H9 (cell line): Measurements from ENCODE around the gene ACTR8. TPM values are rescaled to one million over a fixed set of nuclear protein-coding genes. Genes with fewer than 3 reads are reported as not detected.

Experiments
- DNase-seq: peaks from one replicate; pipeline ENCODE4 v3.0.0-alpha.2; 2017
- H2AFZ ChIP-seq: one replicate; pipeline ENCODE4 v1.6.1; 2013; ENCODE audit warnings: mild to moderate bottlenecking, low read length, control low read depth, moderate library complexity
- H2AK5ac ChIP-seq: 2 replicates; pipeline ENCODE4 v1.6.1; 2013; ENCODE audit warnings: low read length, control low read depth, mixed read lengths; ENCODE audit not compliant: insufficient read length
- H2BK120ac ChIP-seq: one replicate; pipeline ENCODE4 v1.6.1; 2013; ENCODE audit warnings: low read depth, mild to moderate bottlenecking, low read length, control low read depth, inconsistent platforms; ENCODE audit not compliant: poor library complexity, severe bottlenecking
- H2BK12ac ChIP-seq: 2 replicates; pipeline ENCODE4 v1.6.1; 2013; ENCODE audit warnings: low read length, control low read depth, mixed read lengths, low read depth; ENCODE audit not compliant: insufficient read length
- H2BK15ac ChIP-seq: 2 replicates; pipeline ENCODE4 v1.6.1; 2013; ENCODE audit warnings: low read depth, low read length, control low read depth
- H2BK20ac ChIP-seq: one replicate; pipeline ENCODE4 v1.6.1; 2013; ENCODE audit warnings: low read depth, mild to moderate bottlenecking, low read length, control low read depth, inconsistent platforms; ENCODE audit not compliant: poor library complexity, severe bottlenecking
- H2BK5ac ChIP-seq: 2 replicates; pipeline ENCODE4 v1.6.1; 2013; ENCODE audit warnings: low read length, control low read depth, mixed read lengths; ENCODE audit not compliant: insufficient read length
- H3K14ac ChIP-seq: 2 replicates; pipeline ENCODE4 v1.6.1; 2013; ENCODE audit warnings: low read length, control low read depth; ENCODE audit not compliant: insufficient read depth
- H3K18ac ChIP-seq: 2 replicates; pipeline ENCODE4 v1.6.1; 2013; ENCODE audit warnings: low read depth, mild to moderate bottlenecking, mixed read lengths, low read length, control low read depth; ENCODE audit not compliant: insufficient read length
- H3K23ac ChIP-seq: 2 replicates; pipeline ENCODE4 v1.6.1; 2013; ENCODE audit warnings: low read length, control low read depth, mixed read lengths, low read depth; ENCODE audit not compliant: insufficient read length
- H3K23me2 ChIP-seq: 2 replicates; pipeline ENCODE4 v1.6.1; 2013; ENCODE audit warnings: low read depth, mild to moderate bottlenecking, mixed read lengths, low read length, control low read depth; ENCODE audit not compliant: insufficient read length, poor library complexity, severe bottlenecking
- H3K27ac ChIP-seq: 2 replicates; pipeline ENCODE4 v1.5.1; 2013; ENCODE audit warnings: low read length, control low read depth, mixed read lengths, low read depth; ENCODE audit not compliant: insufficient read length
- H3K27me3 ChIP-seq: 2 replicates; pipeline ENCODE4 v1.6.1; 2013; ENCODE audit warnings: low read length, control low read depth, inconsistent platforms; ENCODE audit not compliant: insufficient read depth
- H3K4ac ChIP-seq: 2 replicates; pipeline ENCODE4 v1.6.1; 2013; ENCODE audit warnings: low read depth, mild to moderate bottlenecking, control low read depth, inconsistent platforms, low read length, moderate library complexity
- H3K4me1 ChIP-seq: 2 replicates; pipeline ENCODE4 v1.6.1; 2013; ENCODE audit warnings: low read length, control low read depth, inconsistent platforms; ENCODE audit not compliant: insufficient read depth
- H3K4me2 ChIP-seq: 2 replicates; pipeline ENCODE4 v1.6.1; 2013; ENCODE audit warnings: low read length, control low read depth, mixed read lengths; ENCODE audit not compliant: insufficient read length, insufficient read depth
- H3K56ac ChIP-seq: 2 replicates; pipeline ENCODE4 v1.6.1; 2013; ENCODE audit warnings: low read depth, mild to moderate bottlenecking, mixed read lengths, low read length, control low read depth; ENCODE audit not compliant: insufficient read length
- H3K79me1 ChIP-seq: 2 replicates; pipeline ENCODE4 v1.6.1; 2013; ENCODE audit warnings: low read depth, mild to moderate bottlenecking, moderate library complexity, low read length, control low read depth, inconsistent platforms; ENCODE audit not compliant: insufficient read depth, poor library complexity, severe bottlenecking
- H3K79me2 ChIP-seq: 2 replicates; pipeline ENCODE4 v1.6.1; 2013; ENCODE audit warnings: low read length, control low read depth, inconsistent platforms; ENCODE audit not compliant: insufficient read depth
- H3K9ac ChIP-seq: 2 replicates; pipeline ENCODE4 v1.6.1; 2013; ENCODE audit warnings: low read length, control low read depth, mixed read lengths; ENCODE audit not compliant: insufficient read length; ENCODE audit errors: extremely low read depth
- H3K9me3 ChIP-seq: one replicate; pipeline ENCODE4 v1.6.1; 2013; ENCODE audit warnings: low read depth, low read length, inconsistent platforms; ENCODE audit not compliant: control insufficient read depth
- H3T11ph ChIP-seq: one replicate; pipeline ENCODE4 v1.6.1; 2013; ENCODE audit warnings: mild to moderate bottlenecking, low read length, control low read depth, inconsistent platforms
- H4K20me1 ChIP-seq: one replicate; pipeline ENCODE4 v1.6.1; 2013; ENCODE audit not compliant: control insufficient read depth, insufficient read length, insufficient read depth
- H4K5ac ChIP-seq: 2 replicates; pipeline ENCODE4 v1.6.1; 2013; ENCODE audit warnings: low read depth, mild to moderate bottlenecking, mixed read lengths, low read length, control low read depth; ENCODE audit not compliant: insufficient read length
- H4K8ac ChIP-seq: replicated peaks from 2 replicates; pipeline ENCODE4 v1.6.1; 2013; ENCODE audit warnings: low read length, control low read depth, mixed read lengths, low read depth; ENCODE audit not compliant: insufficient read length
- H4K91ac ChIP-seq: 2 replicates; pipeline ENCODE4 v1.6.1; 2013; ENCODE audit warnings: low read depth, mild to moderate bottlenecking, moderate library complexity, mixed read lengths, low read length, control low read depth; ENCODE audit not compliant: insufficient read length
- H3K27ac Mint-ChIP-seq, 3 experiments: 2 replicates in 2 of 3; 3 replicates in 1 of 3; pipeline ENCODE4 v1.8.0; 2020 to 2021; ENCODE audit warnings: mixed read lengths in 3 of 3, mild to moderate bottlenecking in 1 of 3, moderate library complexity in 1 of 3
- H3K27me3 Mint-ChIP-seq: 2 replicates; pipeline ENCODE4 v1.8.0; 2021; ENCODE audit warnings: low read depth, mild to moderate bottlenecking, moderate library complexity, mixed read lengths
- H3K36me3 Mint-ChIP-seq, 3 experiments: 2 replicates in 2 of 3; 3 replicates in 1 of 3; pipeline ENCODE4 v1.8.0; 2020 to 2021; ENCODE audit warnings: low read depth in 3 of 3, mixed read lengths in 3 of 3; ENCODE audit not compliant: insufficient read depth in 1 of 3
- H3K4me1 Mint-ChIP-seq, 2 experiments: 2 replicates each; pipeline ENCODE4 v1.8.0; 2020; ENCODE audit warnings: mixed read lengths in 2 of 2
- H3K4me3 Mint-ChIP-seq, 2 experiments: 2 replicates in 1 of 2; 3 replicates in 1 of 2; pipeline ENCODE4 v1.8.0; 2020 to 2021; ENCODE audit warnings: mild to moderate bottlenecking in 2 of 2, mixed read lengths in 2 of 2, moderate library complexity in 1 of 2
- H3K9me3 Mint-ChIP-seq, 2 experiments: 2 replicates in 1 of 2; 3 replicates in 1 of 2; pipeline ENCODE4 v1.8.0; 2020; ENCODE audit warnings: mild to moderate bottlenecking in 2 of 2, mixed read lengths in 2 of 2, moderate library complexity in 1 of 2
- WGBS: extraction: QIAGEN DNeasy Blood & Tissue Kit; methylation state at CpG from one replicate; pipeline ENCODE4 v1.1.7; 2013; ENCODE audit warnings: missing lambda C conversion rate, low lambda C conversion rate, mixed read lengths; ENCODE audit not compliant: insufficient read length; ENCODE audit errors: extremely low coverage; 5-methylcytosine and 5-hydroxymethylcytosine counted together
- total RNA-seq: library from RNA; stranded (reverse); gene quantifications from 2 replicates; pipeline ENCODE4 v1.2.1, GENCODE V29; 2021
- TF ChIP-seq, protein P1 (sequence below): fragments of 200-600 bp; sonication (generic); conservative IDR thresholded peaks from 3 replicates; pipeline ENCODE4 v1.8.0; 2021; ENCODE audit warnings: antibody characterized with exemption, mild to moderate bottlenecking

Gene ACTR8
- total RNA-seq, 1 experiment from 2014 or later = 39.2 TPM

DNA sequence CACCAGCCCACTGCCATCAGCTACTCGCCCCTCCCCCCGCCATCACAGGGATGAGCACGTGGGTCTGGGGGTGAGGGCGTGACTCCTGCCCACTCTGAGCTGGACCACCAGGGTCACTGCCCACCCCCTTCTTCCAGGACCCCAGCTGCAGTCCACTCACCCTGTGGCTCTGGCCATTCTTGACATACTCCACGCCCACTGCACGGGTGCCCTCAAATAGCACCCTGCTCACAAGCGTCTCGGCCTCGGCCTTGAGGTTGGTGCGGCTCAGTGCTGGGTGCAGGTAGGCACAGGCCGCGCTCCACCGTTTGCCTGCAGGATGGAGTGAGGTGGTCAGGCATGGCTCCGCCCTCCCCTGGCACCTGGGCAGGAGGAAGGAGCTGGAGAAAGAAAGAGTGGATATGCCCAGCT lies 59.6 kb downstream of the ACTR8 start:
- no peak overlapping the region for H4K91ac ChIP-seq
- no peaks in the 10 kb centered on the region for H3K23me2 ChIP-seq
- TF ChIP-seq, protein P1, sequence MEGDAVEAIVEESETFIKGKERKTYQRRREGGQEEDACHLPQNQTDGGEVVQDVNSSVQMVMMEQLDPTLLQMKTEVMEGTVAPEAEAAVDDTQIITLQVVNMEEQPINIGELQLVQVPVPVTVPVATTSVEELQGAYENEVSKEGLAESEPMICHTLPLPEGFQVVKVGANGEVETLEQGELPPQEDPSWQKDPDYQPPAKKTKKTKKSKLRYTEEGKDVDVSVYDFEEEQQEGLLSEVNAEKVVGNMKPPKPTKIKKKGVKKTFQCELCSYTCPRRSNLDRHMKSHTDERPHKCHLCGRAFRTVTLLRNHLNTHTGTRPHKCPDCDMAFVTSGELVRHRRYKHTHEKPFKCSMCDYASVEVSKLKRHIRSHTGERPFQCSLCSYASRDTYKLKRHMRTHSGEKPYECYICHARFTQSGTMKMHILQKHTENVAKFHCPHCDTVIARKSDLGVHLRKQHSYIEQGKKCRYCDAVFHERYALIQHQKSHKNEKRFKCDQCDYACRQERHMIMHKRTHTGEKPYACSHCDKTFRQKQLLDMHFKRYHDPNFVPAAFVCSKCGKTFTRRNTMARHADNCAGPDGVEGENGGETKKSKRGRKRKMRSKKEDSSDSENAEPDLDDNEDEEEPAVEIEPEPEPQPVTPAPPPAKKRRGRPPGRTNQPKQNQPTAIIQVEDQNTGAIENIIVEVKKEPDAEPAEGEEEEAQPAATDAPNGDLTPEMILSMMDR = no peak
- H4K5ac ChIP-seq = no peak overlapping the region
- H3K27ac ChIP-seq = no peak overlapping the region
- no peak overlapping the region for H3K4me2 ChIP-seq
- H3K4me1 ChIP-seq = no peaks in the 10 kb centered on the region
- peaks cover 0 to 10% of the 10 kb centered on the region in 2 experiments; a peak in 2 of 4 replicates for H3K4me1 Mint-ChIP-seq
- no peak overlapping the region for H3K27ac Mint-ChIP-seq
- H3T11ph ChIP-seq = no peak overlapping the region
- no peaks in the 10 kb centered on the region for H3K9me3 ChIP-seq
- no peak overlapping the region for H3K4me3 Mint-ChIP-seq
- H2BK15ac ChIP-seq = no peak overlapping the region
- peaks cover 0 to 23% (median 14%) of the 10 kb centered on the region in 3 experiments; a peak in 6 of 7 replicates for H3K36me3 Mint-ChIP-seq
- no peak overlapping the region for H2AK5ac ChIP-seq
- H2BK20ac ChIP-seq = no peak overlapping the region
- no peak overlapping the region for H3K14ac ChIP-seq
- H2BK12ac ChIP-seq = no peak overlapping the region
- no peaks in the 10 kb centered on the region for H3K79me2 ChIP-seq
- no peaks in the 10 kb centered on the region for H3K79me1 ChIP-seq
- H3K9me3 Mint-ChIP-seq = no peaks in the 10 kb centered on the region
- no peak overlapping the region for H3K23ac ChIP-seq
- H3K9ac ChIP-seq = no peak overlapping the region
- no peaks in the 10 kb centered on the region for H3K27me3 ChIP-seq
- no peaks in the 10 kb centered on the region for H3K27me3 Mint-ChIP-seq
- no peak overlapping the region for H2AFZ ChIP-seq
- H2BK5ac ChIP-seq = no peak overlapping the region
- no peak overlapping the region for H3K4ac ChIP-seq
- no peak overlapping the region for H4K8ac ChIP-seq
- H3K18ac ChIP-seq = no peak overlapping the region
- no peak overlapping the region for H2BK120ac ChIP-seq
- no peak for DNase-seq
- WGBS = no CpG with 5 or more reads among the region's 14 CpGs
- H3K56ac ChIP-seq = no peak overlapping the region
- no peaks in the 10 kb centered on the region for H4K20me1 ChIP-seq
